GM21723 (cell line): ENCODE results near the gene OR2C3.
"Not testable (repeated sequence)": the region's sequence is repeated elsewhere in the genome, so short reads cannot be mapped to it uniquely, and the experiment has no call there.

ENCODE experiments used
- ATAC-seq: cut with Tn5 transposase; IDR thresholded peaks from one replicate; pipeline ENCODE4 v1.9.1; 2021; ENCODE audit warnings: mild to moderate bottlenecking, moderate library complexity; ENCODE audit not compliant: unreplicated experiment

The OR2C3 gene

DNA sequence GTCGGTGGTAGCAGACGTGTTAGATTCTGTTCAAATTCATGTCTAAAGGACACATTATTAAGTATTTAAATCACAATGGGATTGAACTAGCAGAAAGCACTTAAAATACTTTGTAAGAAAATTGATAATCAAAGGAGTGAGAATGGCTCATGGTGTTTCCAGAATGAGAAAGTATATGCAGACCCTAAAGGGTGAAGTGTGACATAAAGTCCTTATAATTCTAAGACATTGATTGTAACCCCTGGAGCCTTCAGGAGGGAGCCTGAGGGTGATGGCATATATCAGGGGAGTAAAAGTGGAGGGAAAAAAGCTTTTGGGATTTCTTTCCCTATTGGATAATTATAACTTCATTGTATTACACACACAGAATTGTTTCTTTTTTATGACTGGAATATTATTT lies at the start of gene OR2C3:
Gene OR2C3, minus strand, starts transcription at position 101 of the 400 bp plus-strand sequence. CDS start 3,929 bp downstream, outside the sequence.
- ATAC-seq, result no peak

DNA sequence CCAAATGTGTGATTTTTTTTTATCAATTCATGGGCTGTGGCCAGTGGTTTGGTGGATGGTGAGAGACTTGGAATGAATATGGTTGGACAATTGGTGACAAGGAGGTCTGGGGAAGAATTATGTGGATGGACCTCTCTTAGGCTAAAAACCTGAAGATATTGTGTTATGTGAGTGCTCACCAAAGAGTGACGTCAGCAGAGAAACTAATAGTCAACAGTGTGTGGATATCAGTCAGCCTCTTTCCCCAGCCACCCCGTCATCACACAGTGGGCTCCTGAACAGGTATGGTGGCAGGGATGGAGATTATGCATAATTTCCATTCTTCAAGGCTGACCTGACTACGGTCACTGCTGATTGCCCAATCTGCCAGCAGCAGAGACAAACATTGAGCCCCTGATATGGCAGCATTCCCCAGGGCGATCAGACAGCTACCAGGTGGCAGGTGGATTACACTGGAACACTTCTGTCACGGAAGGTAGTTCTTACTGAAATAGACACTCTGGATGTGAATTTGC lies 42.8 kb upstream of the OR2C3 start:
- ATAC-seq, result no peak

DNA sequence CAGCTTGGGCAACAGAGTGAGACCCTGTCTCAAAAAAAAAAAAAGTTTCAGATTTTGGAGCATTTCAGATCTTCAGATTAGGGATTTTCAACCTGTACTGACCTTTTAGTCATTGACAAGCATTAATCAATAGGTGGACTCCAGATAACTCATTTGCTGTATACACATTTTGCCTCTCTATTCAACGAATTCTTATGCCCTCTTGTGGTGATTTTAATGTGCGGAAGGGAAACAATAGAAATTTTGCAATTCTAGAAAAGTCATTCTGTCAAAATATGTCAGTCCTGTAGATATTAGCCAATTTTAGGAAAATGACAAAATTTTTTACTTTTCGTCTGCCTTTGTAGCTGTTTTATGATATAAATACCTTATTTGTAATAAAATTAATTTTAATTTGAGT lies 40.3 kb upstream of the OR2C3 start:
- no peak for ATAC-seq

DNA sequence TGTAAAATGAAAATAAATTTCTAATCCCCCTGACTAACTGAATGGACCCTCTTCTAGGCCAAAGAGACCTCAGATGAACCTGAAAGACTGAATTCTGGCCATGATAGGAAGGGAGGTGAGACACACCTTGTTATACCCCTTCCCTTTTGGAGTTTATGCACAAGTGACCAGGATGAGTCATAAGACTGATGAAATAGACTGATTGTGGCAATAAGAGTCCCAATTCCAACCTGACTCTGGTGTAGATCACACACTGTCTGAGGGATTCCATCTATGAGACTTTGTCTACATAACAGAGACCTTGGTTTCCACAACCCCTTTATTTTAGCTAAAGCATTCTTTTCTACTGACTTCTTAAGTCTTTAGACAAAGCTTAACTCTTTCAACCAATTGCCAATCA lies 38.4 kb upstream of the OR2C3 start:
- no peak for ATAC-seq

DNA sequence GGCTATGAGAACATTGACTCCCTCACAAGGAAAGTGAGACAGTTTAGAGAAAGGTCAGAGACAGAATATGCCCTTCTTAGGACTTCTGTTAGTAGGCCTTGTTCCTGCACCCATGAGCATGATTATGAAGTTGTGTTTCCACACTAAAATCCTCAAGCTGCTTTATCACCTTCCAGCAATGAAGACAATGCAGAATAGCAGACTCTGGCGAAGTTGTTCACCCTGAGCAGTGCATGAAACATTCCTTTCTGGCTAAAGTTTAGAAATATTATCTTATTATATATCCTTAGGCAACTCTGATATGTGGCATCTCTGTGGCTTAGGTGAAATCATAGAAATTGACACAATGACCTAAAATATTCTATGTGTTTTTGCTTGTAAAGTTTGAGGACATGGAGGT lies 38.0 kb upstream of the OR2C3 start:
- ATAC-seq, result no peak

DNA sequence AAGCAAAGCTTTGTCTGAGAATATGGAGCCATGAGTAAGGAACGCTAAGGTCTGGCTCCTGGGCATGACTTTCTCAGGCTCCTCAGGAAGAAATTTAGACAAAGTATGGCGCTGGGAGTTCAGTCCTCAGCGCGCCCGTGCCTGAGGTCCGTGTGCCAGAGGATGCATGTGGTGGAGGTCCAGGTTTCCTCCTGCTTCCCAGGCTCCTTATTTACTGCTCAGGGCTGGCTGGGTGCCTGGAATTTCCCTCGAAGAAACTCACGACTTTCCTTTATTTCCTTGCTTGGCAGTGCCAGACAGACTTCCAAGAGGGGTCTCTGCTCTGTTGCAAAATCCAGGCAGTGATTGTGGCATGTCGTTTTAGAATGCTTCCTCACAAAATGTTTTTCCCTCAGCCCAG lies 26.0 kb upstream of the OR2C3 start:
- ATAC-seq, result no peak

DNA sequence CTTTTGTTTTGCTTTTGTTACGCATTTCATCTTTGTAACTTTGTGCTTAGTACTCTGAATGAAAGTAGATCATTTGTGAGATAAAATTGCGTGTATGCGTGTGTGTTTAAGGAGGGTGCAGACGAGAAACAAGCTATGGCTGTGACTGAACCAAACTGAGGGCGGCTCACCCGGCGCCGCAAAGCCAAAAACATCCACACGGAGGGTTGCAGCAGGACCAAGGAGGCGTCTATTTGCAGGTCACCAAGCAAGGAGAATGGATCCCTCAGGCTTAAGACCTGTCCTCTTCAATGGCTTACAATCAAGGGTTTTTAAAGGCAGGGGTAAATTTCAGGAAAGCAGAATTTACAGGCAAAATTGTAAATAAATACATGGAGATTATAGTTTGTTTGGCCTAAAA lies 25.5 kb upstream of the OR2C3 start:
- no peak for ATAC-seq

DNA sequence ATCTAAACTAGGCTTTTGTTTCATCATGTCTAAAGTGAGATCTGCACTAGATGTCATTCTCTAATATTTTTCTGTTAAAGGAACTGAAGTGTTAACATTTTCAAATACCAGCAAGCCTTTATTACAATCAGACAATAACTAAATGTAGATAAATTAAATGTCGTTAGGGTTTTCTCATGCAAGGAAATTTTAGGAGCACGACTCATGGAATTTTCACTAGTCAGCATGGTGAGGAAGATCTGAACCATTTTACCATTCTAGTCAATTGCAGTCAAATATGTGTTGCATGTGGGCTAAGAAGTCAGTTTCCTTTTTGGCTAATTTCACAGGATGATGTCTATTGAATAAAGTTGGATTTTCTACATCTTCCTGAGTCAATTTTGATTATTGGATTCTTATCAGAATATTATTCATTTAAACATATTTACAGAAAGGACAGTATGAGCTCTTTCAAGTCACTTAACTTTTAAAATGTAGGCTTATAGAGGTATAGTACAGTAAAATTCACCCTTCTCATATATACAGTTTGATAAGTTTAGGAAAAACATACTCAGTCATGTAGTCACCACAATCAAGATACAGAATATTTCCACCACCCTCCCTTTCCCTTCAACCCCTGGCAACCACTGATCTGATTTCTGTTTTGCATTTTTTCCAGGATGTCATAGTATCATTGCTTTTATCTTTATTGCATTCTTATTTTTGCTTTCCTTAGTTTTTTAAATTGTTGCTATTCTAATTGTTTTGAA lies 21.9 kb upstream of the OR2C3 start:
- no peak for ATAC-seq

DNA sequence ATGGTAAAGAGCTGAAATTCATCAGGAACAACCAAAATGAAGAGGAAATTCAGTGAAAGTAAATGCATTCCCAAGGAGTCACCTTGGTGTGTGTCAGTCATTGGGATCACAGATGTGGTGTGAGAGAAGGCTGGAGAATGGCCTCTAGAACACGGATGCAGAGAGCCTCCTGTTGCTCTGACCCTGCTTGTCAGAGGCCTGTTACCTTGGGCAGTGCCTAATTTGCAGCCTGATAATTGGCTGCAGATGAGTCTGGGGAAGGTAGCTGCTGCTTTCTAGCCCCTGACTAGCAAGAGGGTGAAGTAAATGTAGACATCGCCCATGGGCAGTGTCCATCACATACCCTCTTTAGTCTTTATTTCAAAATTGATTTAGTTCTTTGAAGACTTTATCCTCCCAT lies 16.0 kb upstream of the OR2C3 start:
- no peak for ATAC-seq

DNA sequence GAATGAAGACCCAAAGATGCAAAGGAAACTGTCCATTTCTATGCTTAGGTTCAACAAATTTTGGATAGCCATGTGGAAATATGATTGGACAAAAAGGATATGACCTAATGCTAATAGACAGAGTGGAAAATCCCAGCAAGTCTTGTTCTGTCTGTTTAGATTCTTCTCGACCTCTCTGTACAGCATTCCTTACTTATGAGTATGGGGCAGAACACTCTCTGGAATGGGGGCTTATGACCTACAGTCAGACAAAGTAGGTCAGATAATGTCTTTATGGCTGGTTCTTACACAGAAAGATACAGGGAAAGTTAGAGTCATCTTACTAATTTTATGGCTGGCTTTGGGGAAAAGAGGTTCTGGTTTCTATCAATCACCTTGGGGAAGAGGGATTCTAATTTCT lies 15.5 kb upstream of the OR2C3 start:
- ATAC-seq, result no peak

DNA sequence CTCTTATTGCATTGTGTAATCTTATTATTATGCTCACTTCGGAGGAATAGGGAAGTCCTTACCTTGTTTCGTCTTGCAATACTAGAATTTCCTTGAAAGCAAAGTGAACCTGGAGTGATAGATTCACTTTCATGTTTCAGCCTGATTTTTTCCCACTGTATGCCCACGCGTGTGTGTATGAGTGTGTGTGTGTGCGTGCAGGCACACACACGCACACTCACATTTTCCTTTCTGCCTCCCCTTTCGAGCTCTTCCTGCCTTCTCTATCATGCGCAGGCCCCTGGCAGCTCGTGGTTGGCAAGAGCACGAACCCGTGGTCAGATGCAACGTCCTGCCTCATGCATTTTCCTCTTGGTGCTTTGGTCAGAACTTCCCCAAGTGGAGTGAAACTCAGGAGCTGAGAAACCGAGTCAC lies 12.5 kb upstream of the OR2C3 start, which contains the start of gene GCSAML:
Gene GCSAML, plus strand, starts transcription at position 366 of the 414 bp plus-strand sequence. CDS start 58 bp downstream, outside the sequence.
- ATAC-seq, result no peak

DNA sequence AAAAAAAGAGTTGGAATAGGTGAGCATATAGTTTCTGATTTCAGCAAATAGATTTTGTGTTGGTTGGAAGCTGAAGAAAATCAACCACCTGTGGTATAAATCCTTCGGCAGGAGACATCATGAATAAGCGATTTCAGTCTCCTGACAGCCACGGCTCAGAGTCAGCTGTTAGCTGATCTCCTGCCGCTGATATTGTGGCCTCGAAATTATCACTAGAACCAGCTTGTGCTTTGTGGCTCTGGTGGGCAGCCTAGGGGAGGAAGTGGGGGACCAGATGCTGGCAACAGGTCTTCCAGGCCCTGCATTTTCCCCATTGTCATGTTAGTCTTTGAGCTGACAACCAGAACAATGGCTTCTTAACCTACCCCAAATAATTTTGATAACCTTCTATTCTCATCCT lies 11.9 kb upstream of the OR2C3 start:
- ATAC-seq, result no peak

DNA sequence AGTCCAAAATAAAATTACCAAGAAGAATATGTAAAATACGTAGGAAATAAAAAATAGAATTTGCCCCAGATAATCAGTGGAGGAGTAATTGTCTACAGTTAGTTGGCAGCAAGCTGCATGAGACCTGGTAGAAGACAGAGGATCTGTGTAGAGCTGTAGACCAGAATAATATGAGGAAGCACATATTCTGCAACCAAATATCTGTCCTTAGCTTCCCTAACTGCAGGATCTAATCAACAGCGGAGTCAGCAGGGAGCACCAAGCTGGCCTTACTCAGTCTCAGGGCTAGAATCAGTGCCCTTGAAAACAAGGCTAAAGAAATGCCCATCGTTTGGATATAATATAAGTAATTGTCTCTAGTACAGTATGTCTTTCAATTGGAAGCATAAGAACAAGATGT lies 6.6 kb upstream of the OR2C3 start:
- no peak for ATAC-seq

DNA sequence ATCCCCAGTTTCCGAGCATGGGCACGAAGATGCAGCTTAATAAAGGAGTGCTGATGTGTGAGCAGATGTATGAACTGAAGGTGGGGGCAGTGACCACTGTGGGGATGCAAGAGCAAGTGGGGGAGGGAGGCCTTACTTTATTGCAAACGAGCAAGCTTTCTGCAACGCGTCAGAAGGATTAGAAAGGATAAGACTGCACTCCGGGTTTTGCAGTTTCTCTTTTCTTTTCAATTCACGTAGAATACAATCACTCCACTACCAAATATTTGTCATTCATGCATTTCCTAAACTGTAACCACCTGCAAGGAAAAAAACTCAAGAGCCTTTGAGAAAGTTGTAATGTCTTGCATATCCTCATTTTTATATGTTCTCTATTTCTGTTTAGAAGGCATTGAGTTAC lies 4.3 kb upstream of the OR2C3 start:
- ATAC-seq, result no peak

DNA sequence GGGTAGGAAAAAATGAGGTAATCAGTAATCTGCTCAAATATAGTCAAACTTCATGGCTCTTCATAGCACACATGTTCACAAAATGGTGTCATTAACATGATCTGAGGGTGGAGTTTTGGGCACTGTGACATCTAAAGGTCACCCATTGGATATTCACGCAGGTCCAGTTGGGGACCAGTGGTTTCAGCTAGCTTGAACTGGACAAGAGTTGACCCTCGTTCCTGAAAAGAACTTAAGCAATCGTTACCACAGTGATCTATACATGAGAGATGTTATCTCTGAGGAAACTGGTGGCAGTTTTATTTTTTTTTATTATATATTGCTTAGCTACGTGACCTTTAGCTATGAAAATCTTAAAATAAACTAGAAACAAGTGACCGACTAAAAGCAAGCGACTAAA lies 3.0 kb upstream of the OR2C3 start:
- no peak for ATAC-seq

DNA sequence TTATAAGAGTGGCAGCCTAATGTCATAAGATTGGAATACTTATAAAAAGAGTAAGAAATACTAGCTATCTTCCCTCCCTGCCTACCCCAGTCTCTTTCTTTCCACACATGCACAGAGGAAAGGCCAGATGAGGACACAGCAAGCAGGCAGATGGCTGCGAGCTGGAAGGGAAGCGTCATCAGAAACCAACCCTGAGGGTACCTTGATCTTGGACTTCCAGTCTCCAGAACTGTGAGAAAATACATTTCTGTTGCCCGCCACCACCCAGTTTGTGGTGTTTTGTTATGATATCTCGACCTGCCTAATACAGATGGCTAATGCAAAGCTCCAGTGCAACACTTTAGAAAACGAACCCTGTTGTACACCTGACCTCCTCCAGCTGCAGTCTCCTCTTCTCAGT lies 2.3 kb upstream of the OR2C3 start:
- no peak for ATAC-seq

DNA sequence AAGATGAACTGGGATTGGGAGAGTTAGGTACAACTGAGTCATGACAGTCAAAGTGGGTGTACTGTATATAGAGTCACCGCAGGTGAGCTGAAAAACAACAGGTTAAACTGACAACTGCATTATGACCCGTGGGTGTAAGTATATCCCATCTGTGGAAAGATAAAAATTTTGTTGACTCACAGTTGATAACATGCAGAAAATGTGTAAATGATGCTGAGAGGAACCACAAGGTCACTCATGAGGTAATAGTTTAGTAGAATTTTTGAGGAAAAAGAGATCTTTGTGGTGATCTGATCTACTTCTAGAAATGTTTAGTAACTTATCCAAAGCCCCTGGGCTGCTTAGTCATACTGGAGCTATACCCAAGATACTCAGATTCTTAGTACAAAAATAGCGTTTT lies 838 bp downstream of the OR2C3 start:
- ATAC-seq, result no peak

DNA sequence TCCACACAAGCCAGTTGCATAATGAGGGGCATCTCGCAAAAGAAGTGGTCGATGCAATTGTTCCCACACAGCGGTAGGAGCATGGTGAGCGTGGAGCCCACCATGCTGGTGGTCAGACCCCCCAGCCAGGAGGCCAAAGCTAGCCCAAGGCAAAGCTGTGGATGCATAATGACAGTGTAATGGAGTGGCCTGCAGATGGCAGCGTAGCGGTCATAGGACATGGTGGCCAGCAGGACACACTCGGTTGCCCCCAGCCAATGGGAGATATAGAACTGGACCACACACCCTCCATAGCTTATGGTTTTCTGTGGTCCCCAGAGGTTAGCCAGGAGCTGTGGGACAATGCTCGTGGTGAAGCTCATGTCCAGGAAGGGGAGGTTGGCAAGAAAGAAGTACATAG lies 4.3 kb downstream of the OR2C3 start:
- ATAC-seq, result no peak

DNA sequence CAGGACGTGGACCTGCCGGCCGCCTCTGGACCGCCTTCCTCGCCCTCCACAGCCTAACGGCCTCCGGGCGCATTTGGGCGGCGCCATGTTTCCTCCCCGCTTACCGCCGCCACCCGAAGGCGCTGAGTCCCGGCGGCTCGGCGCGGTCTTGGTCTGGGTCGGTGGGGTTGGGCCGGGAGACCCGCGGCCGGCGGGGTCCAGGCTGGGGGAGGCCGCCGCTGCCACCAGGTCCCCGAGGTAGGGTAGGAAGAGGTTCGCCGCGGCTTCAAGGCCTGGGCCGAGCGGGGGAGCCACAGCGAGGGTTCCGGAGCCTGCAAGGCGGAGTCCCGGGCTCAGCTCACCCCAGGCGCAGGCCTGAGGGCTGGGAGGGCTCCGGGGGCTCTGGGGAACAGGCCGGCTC lies 5.5 kb downstream of the OR2C3 start:
- ATAC-seq, result no peak

DNA sequence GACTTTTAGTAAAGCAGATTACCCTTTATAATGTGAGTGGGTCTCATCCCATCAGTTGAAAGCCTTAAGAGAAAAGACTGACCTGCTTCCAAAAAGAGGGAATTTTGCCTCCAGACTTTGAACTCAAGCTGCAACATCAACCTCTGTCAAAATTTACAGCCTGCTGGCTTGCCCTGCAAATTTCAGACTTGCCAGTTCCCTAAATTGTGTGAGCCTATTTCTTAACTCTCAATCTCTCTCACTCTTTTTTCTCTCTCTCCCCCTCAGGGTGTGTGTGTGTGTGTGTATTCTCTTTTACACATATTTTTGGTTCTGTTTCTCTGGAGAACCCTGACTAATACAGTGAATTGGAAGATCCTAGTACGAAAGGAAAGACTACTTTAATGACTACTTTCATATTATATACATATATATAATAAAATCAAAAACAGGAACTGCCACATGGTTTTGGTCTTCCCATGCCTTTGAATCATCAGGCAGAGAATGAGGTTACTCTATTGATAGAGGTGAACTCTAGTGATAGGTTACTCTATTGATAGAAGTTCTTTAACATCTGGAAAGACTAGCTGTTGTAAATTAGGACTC lies 6.4 kb downstream of the OR2C3 start:
- no peak for ATAC-seq

DNA sequence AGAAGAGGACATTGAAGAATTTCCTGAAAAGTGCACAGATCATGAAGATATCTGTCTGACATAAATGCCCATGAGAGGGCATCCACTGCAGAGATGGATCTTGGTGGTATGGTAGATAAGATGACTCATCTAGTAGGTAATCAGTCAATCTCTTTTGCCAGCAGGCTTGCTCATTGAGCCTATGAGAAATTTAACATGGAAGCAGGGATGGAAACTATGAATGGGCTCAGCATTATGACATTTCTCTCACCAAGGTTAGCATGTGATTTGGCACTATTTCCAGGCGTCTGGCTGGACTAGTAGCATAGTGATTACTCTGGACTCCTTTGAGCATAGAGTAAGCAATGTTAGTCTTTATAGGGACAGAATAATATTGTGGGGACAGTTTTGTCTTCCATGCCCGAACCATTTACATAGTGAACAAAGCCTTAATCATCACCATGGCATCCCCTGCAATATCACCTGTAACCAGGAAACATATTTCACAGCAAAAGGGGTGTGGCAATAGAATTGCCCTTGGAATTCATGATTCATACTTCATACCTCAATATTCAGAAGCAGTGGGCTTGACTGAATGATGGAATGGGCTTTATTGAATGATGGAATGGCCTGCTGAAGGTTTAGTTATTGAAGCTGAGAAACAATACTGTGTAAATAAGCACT lies 7.3 kb downstream of the OR2C3 start:
- no peak for ATAC-seq

DNA sequence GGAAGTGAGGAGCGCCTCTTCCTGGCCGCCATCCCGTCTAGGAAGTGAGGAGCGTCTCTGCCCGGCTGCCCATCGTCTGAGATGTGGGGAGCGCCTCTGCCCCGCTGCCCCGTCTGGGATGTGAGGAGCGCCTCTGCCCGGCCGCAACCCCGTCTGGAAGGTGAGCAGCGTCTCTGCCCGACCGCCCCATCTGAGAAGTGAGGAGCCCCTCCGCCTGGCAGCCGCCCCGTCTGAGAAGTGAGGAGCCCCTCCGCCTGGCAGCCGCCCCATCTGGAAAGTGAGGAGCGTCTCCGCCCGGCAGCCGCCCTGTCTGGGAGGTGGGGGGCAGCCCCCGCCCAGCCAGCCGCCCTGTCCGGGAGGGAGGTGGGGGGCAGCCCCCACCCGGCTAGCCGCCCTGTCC lies 14.4 kb downstream of the OR2C3 start:
- ATAC-seq, result not testable (repeated sequence)
